Measurements from ENCODE around the gene KCNF1. TPM values are rescaled to one million over a fixed set of nuclear protein-coding genes. Genes with fewer than 3 reads are reported as not detected.
A peak's percentile ranks its signal among the peaks of the same experiment; 100 is the strongest.

The KCNF1 gene
- total RNA-seq, 1 experiment from 2014 or later, result 3.2 TPM

DNA sequence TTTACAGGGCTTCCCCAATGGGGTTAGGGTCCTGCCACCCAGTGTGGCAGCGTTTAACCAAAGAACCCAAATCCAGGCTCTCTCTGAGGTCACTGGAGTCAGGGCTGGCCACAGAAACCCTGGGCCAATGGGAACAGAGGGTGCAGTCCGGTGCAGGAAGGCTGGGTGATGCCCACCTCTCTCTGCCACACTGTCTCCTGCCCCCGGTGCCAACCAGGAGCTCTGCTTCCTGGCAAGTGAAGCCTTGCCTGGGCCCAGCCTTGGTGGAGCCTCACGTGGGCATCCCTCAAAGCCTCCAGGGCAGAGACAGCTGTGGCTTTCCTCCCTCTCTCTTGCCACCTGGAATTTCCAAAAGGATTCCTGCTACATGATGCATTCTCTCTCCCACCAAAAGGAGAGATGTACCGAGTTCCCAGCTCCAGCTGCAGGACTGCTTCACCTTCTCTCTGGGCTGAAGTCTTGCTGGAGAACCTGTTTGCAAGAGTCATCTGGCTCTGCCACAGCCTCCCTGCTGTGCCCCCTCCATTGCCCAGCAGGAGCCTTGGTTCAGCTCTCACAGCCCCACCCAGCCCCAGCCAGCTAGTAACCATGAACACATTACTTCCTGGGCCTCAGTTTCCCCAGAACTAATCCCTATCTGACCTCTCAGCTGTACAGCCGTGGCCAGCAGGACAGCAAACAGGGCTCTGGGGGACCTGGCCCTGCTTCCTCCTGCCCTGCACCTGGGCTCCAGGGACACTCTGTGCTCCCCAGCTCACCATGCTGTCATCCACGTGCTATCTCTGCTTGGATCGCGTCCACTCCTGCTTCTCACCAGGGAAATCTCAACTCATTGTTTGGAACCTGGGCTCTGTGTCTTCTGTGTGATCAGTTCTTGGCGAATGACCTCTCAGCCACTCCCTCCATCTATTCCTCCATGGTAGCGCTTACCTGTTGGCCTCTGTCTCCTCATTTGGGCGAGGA lies 43.4 kb downstream of the KCNF1 start:
- Histone ChIP-seq H2BK20ac (ENCODE audit: low read depth, low read length, poor library complexity, severe bottlenecking) (no peak overlapping the region), H2BK5ac (ENCODE audit: insufficient read length, low read length) (no peak overlapping the region), H3K23ac (ENCODE audit: insufficient read length, low read depth, low read length) (no peak overlapping the region), H2BK15ac (ENCODE audit: low read depth, low read length) (no peak overlapping the region), H2BK120ac (ENCODE audit: low read depth, low read length, poor library complexity, severe bottlenecking) (no peak overlapping the region), H4K8ac (replicated peaks; ENCODE audit: insufficient read length, low read depth, low read length) (no peak overlapping the region), H3K27me3 (ENCODE audit: insufficient read depth, low read length) (no peaks in the 10 kb centered on the region), H3K27ac (ENCODE audit: insufficient read length, low read depth, low read length) (no peak overlapping the region), H3K4me1 (ENCODE audit: insufficient read depth, low read length) (no peaks in the 10 kb centered on the region), H4K5ac (ENCODE audit: insufficient read length, low read depth, low read length) (no peak overlapping the region), H2AK5ac (ENCODE audit: insufficient read length, low read length) (no peak overlapping the region), H4K20me1 (ENCODE audit: control insufficient read depth, insufficient read depth, insufficient read length) (no peaks in the 10 kb centered on the region), H3K4ac (ENCODE audit: low read depth, low read length) (no peak overlapping the region), H3K9me3 (ENCODE audit: control insufficient read depth, low read depth, low read length) (no peaks in the 10 kb centered on the region), H3K14ac (ENCODE audit: insufficient read depth, low read length) (no peak overlapping the region), H3K79me2 (ENCODE audit: insufficient read depth, low read length) (no peaks in the 10 kb centered on the region), H3K4me2 (ENCODE audit: insufficient read depth, insufficient read length, low read length) (no peak overlapping the region), H3K18ac (ENCODE audit: insufficient read length, low read depth, low read length) (no peak overlapping the region), H3K56ac (ENCODE audit: insufficient read length, low read depth, low read length) (no peak overlapping the region), H3K23me2 (ENCODE audit: insufficient read length, low read depth, low read length, poor library complexity, severe bottlenecking) (no peaks in the 10 kb centered on the region), H2BK12ac (ENCODE audit: insufficient read length, low read depth, low read length) (no peak overlapping the region), H3K9ac (ENCODE audit: extremely low read depth, insufficient read length, low read length) (no peak overlapping the region), H4K91ac (ENCODE audit: insufficient read length, low read depth, low read length) (no peak overlapping the region), H2AFZ (ENCODE audit: low read length) (no peak overlapping the region), H3K79me1 (ENCODE audit: insufficient read depth, low read depth, low read length, poor library complexity, severe bottlenecking) (no peaks in the 10 kb centered on the region), H3T11ph (ENCODE audit: low read length) (no peak overlapping the region)
- peaks cover 12 to 15% of the 10 kb centered on the region in 2 experiments for H3K9me3 Mint-ChIP-seq
- no peak overlapping the region for H3K4me3 Mint-ChIP-seq
- peaks cover 9 to 16% of the 10 kb centered on the region in 2 experiments for H3K4me1 Mint-ChIP-seq
- TF ChIP-seq, protein P1, sequence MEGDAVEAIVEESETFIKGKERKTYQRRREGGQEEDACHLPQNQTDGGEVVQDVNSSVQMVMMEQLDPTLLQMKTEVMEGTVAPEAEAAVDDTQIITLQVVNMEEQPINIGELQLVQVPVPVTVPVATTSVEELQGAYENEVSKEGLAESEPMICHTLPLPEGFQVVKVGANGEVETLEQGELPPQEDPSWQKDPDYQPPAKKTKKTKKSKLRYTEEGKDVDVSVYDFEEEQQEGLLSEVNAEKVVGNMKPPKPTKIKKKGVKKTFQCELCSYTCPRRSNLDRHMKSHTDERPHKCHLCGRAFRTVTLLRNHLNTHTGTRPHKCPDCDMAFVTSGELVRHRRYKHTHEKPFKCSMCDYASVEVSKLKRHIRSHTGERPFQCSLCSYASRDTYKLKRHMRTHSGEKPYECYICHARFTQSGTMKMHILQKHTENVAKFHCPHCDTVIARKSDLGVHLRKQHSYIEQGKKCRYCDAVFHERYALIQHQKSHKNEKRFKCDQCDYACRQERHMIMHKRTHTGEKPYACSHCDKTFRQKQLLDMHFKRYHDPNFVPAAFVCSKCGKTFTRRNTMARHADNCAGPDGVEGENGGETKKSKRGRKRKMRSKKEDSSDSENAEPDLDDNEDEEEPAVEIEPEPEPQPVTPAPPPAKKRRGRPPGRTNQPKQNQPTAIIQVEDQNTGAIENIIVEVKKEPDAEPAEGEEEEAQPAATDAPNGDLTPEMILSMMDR (conservative IDR thresholded peaks at IDR 0.05), result no peak
- no peak for DNase-seq
- peaks cover 6 to 10% (median 6%) of the 10 kb centered on the region in 3 experiments for H3K36me3 Mint-ChIP-seq (ENCODE audit: insufficient read depth in 1 of 3, low read depth in 3 of 3)
- peak overlapping the region in 1 of 3 experiments; percentile 41; a peak in 1 of 7 replicates for H3K27ac Mint-ChIP-seq
- peaks cover 4% of the 10 kb centered on the region for H3K27me3 Mint-ChIP-seq (ENCODE audit: low read depth)
- no CpG with 5 or more reads among the region's 12 CpGs for WGBS (ENCODE audit: extremely low coverage, insufficient read length, low lambda C conversion rate)

Measured in H9 (cell line).